Stimulated activated CD4-positive, alpha-beta T cell treated with anti-CD3 and anti-CD28 coated beads, Interleukin-4, amount 100 ng/mL, for 1 hour (primary cell): ENCODE data around the gene AGAP3.

Experiments
- DNase-seq: peaks from one replicate; pipeline ENCODE4 v3.0.0-alpha.2; 2020

Gene AGAP3

DNA sequence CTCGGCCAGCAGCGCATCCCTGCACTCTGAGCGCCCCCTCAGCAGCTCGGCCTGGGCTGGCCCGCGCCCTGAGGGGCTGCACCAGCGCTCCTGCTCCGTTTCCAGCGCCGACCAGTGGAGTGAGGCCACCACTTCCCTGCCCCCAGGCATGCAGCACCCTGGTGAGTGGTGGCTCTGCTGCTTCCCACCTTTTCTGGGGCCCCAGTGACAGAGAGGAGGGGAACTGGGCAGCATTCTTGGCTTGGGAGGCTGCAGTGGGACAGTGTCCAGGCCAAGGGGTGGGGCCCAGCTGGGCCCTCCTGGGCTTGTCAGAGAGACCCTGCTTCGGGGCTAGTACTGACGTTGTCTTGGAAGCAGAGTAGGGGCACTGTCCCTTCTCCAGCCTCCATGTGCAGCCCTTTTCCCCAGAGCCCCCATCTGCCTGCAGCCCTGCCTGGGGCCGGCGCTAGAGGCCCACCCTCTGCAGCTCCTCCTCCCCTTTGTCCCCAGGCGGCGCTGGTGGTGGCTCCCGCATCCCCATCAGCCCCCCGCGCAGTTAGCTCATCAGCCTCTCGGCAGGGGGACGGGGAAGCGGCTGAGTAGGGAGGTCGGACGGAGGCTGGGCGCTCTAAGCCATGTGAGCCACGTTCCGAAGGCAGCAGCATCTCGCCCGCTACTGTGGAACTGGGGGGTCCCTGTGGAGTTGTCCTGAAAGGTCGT lies 52.0 kb downstream of the AGAP3 start:
- no peak for DNase-seq

DNA sequence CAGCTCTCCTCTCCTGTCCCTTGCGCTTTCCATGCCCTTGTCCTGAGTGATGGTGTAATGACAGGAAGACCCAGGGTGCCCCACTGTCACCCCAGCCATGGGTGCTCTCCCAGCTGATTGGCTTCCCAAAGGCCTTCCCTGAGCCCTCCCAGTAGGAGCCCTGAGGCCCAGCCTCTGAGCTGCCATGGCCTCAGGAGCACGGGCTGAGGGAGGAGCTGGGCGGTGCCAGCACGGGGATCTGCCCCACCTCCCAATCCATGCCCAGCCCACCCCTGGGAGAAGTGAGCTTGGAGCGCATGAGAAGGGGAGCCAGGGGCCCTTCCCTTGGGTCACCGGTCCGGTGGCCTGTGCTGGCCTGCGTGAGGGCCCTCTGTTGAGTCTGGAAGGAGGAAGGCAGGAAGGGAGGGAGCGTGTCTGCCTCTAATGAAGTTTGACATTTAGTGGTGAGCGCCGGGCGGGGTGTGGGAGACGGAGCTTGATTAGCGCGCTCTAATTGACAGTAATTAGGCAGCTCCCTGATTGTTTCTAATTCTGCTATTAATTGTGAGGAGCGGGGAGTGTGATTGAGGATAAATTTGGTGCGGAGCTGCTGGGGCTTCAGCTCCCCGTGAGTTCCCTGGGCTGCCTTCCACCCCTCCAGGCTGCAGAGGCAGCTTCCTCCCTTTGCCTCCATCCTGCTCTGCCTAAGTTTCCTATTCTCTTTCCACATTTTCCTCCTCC lies 53.0 kb downstream of the AGAP3 start:
- DNase-seq: no peak

DNA sequence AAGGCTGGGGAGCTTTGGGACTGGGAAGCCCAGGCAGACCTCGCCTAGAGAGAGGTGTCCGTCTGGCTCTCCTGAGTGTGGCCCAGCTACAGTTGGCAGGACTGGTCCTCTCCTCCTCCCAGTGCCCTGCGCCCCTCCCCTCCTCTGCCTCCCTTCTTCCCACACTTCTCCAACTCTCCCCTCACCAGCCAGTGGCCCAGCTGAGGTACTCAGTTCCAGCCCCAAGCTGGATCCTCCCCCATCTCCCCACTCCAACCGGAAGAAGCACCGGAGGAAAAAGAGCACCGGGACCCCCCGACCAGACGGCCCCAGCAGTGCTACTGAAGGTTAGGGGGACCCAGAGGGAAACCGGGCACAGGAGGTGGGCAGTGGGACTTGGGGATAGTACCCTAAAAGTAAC lies 53.5 kb downstream of the AGAP3 start:
- DNase-seq: no peak

DNA sequence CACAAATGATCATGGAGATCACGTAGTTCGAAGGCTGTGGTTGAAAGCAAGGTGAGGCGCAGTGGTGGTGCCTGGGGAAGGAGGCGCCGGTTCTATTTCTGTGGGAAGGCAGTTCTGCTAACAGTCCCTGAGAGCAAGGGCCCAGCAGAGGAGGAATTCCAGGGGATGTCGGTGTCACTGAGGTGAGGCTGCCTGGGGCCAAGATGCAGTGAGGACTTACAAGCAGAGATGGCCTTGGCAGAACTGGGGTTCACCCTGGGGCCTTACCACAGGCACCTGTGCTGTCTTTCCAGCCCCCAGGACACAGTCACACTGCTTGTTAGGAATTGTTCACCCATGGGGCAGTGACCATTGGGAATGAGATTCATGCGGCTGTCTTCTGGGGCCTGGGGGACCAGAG lies 54.6 kb downstream of the AGAP3 start:
- DNase-seq: no peak

DNA sequence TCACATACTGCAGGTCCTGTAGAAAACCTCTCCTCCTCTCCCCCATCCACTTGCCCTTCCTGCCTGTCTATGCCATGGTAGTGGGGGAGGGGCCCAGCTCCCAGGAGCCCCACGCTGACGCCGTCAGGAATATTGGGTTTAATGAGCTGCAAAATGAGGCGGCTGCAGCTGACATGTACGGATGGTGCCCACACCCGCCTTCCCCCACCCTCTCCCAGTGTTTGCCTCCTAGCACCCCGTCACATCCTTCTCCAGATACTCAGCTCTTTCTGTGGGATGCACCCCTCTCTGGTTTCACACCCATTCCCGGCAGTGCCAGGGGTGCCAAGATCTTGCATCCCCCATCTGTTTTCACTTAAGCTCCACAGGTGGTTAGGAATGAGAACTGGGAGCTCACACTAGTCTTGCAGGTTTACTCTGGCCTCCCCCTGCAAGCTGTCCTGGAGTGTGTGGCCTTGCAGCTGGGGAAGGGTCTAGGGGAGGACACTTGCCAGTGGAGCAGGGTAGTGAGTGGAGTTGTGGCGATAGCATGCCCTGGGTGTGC lies 55.1 kb downstream of the AGAP3 start:
- no peak for DNase-seq

DNA sequence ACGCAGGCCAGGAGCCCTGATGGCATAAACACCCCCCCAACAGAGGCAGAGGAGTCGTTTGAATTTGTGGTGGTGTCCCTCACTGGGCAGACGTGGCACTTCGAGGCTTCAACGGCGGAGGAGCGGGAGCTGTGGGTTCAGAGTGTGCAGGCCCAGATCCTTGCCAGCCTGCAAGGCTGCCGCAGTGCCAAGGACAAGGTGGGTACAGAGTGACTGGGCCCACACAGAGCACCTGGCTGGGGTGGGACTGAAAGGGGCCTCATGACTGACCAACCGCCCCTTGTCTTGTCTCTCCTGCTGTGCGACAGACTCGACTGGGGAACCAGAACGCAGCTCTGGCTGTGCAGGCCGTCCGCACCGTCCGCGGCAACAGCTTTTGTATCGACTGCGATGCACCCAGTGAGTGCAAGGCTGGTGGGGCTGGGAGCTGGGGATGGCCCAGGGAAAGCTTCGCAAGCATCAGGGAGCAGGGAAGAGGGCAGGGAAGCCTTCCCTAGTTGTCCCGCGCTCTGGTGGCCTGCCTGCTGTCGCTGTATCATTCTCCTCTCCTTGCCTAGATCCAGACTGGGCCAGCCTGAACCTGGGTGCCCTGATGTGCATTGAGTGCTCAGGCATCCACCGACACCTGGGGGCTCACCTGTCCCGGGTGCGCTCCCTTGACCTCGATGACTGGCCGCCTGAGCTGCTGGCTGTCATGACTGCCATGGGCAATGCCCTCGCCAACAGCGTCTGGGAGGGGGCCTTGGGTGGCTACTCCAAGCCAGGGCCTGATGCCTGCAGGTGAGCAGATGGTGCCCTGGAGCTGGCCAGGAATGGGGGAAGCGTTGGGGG lies 55.8 kb downstream of the AGAP3 start:
- DNase-seq: no peak

DNA sequence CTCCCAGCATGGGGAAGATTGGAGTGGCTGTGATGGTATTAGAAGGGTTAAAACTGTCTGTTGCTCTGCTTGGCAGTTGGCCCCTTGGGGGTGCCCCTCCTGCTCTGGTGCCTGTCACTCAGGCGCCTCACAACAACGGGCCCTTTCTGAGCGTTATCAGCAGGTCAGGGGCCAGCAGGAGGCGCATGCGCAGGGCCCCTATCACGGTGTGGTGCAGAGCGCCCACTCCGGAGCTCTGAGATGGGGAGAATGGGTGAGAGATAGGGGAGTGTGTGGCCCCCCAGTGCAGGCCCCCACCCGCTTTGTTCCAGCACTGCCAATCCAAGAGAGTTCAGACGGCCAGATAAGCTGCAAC lies 56.4 kb downstream of the AGAP3 start:
- no peak for DNase-seq

DNA sequence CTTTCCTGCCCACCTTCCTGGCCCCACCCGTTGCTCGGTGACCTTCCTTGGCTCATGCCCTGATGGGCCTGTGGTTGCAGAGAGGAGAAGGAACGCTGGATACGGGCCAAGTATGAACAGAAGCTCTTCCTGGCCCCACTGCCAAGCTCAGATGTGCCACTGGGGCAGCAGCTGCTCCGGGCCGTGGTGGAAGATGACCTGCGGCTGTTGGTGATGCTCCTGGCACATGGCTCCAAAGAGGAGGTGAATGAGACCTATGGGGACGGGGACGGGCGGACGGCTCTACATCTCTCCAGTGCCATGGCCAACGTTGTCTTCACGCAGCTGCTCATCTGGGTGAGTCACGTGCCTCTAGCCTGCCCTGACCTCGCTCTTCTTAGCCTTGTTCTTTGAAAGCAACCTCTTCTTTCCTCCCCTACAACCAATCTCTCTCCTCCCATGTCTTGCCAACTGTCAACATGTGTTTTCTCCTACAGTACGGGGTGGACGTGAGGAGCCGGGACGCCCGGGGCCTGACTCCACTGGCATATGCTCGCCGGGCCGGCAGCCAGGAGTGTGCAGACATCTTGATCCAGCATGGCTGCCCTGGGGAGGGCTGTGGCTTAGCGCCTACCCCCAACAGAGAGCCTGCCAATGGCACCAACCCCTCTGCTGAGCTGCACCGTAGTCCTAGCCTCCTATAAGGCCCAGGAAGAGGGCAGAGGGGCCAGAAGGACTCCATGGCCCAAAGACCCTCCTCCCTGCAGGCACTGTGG lies 57.2 kb downstream of the AGAP3 start:
- no peak for DNase-seq

DNA sequence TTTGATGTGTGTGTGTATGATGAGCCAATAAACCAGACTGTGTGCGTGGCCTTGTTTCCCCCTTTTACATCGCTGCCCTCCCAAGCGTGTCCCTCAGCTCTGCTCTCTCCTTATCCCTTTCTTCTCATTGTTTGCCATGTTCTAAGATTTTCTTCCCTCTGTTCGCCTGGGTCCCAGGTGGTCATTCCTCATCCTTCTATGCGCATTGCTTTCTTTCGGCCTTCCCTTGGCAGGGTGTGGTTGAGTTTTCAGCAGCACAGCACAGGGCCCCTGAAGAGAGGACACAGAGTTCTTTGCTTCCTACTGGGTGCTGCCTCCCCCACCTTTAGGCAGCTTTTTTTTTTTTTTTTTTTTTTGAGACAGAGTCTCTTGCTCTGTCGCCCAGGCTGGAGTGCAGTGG lies 58.1 kb downstream of the AGAP3 start:
- DNase-seq: no peak

DNA sequence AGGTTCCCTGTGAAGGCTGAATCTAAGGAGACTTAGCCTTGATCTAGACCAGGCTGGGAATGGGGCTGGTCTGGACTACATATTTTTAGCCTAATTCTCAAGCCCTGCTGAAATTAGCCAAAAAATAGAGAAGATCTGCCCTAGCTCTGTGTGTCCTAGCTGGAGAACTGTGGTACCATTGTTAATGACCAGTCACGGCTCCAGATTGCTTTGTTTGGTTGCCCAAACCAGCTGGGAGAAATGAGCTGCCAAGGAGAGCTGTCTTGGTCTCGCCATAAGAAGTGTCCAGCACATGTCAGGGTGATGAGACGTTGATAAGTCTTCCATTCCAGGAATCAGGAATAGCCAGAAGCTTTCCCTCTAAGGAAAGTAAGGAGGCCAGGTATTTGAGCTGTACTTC lies 60.5 kb downstream of the AGAP3 start:
- DNase-seq: no peak

DNA sequence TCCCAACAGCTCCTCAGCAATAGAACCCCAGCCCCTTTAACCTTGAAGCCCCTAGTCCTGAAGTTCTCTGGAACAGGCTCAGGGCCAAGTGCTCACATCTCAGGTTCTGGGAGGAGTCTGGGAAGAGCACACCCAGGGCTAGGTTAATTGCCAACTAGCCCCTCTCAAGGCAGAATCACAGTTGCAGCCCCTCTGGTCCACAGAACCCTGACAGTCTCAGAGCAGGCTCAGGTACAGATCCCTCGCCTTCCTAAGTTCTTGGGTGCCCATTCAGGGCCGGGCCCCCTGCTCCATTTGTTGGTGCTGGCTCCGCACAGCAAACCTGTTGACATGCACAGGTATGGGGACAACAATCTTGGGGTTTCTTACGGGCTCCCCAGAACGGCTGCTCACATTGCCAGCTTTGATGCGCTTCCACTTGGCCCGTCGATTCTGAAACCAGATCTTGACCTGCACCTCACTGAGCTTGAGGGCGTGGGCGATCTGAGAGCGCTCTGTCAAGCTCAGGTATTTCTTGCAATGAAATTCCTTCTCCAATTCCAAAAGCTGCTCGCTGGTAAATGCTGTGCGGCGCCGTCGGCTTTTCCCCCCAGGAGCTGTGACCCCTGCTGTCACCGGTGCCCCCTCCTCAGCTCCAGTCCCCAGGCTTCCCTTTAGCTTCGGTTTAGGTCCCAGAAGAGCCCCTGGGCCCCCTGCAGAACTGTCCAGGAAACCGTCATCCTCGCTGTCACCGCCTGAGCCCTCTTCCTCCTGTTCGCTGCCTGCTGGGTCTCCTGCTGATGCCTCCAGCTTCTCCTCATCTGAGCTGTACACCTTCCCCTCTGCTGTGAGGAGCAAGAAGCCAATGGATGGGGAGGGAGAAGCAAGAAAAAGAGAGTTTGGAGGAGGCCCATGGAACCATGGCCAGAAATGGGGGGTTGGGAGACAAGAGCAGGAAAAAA lies 62.3 kb downstream of the AGAP3 start:
- DNase-seq: no peak

DNA sequence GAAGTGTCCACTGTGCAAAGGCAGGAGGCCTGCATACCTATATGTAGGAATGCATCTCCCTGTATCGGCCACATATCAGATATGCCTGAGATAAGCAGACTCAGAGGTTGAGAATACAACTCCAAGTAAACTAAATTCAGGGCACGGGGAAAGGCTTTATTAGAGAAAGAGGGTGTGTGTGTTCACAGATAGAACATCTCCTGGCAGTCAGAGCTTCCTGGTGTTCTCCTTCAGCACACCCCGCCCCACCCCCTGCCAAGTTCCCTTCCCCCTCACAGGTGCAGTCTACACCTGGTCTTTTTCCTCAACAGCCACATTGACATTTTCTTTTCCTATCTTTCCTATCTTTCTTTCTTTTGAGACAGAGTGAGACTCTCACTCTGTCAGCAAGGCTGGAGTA lies 64.1 kb downstream of the AGAP3 start:
- no peak for DNase-seq

DNA sequence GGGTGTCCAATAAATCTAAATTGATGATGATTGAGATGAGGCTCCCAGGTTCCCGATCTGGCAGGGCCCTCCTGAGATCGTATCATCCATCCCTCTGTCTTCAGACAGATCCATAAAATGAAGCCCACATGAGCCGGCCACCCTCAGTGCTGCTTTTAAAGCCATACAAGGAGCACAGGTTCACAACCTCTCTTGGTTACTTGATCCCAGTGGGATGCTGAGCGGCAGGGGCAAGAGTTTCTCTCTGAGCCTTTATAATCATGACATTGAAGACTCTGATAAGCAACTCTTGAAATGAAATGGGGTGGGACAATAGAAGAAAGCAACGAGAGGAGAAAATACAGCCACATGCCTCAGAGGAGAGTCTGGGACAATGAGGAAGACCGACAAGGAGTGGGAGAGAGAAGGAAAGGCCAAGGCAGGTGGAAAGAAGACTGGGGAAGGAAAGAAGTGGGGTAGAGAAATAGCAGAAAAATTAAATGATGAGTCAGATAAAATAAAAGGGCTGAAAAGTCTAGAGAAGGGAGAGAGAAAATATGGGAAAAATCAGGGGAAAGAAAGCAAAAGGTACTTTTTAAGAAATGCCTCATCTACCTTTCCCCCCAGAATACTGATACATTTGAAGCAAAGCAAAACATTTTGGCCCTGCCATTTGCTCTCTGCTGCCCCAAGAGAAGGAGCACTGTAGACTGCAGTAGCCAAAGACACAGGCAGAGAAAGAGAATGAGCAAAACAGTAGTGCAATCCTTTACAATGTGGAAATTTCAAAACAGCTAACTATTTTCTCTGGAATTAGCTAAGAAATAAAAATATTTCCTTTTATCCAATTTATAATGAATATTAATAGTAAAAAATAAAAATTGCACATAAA lies 66.6 kb downstream of the AGAP3 start:
- DNase-seq: no peak

DNA sequence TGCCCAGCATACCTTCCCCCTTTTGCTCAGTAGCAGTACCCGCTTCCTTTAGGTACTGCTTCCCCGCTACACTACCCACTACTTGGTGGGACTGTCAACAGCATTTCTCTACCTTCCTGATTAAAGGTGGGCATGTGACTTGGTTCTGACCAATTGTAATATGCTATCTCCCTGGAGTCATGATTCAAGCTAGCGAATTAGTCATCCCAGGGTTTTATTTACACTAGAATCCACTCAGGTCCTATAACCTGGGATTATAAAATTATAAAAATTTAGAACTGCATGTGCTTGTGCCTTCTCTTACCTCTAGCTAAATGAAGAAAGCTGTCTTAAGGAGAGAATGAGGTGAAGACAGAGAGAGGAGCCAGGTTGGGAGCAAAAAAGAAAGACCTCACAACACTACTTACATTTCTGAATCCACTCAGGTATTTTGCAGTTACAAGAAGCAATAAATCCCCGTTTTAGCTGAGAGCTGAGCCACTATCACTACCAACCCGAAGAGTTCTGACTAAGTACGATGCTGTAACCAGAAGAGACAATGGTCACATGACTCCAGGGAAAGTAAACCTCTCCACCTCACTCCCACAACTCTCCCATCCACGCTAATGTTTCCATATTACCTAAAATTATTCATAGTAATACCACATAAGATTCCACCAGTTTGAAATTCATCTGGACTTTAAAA lies 71.5 kb downstream of the AGAP3 start:
- DNase-seq: no peak

DNA sequence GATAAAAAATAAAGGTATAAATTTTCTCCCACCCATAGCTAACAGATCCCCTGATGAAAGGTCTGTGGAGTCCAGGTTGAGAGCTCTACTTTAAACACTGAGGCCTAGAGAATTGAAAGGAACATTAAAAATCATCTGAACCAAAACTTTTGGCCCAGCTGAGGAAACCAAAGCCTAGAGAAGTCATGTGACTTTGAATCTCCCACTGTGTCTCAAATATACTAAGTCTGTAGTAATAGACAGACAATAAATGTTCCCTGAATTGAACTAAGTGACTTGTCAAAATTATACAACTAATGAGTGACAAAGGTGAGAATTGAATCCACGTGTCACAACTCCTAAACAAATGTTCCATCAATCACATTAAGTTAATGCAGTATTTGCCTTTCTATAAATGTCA lies 75.5 kb downstream of the AGAP3 start:
- DNase-seq: no peak

DNA sequence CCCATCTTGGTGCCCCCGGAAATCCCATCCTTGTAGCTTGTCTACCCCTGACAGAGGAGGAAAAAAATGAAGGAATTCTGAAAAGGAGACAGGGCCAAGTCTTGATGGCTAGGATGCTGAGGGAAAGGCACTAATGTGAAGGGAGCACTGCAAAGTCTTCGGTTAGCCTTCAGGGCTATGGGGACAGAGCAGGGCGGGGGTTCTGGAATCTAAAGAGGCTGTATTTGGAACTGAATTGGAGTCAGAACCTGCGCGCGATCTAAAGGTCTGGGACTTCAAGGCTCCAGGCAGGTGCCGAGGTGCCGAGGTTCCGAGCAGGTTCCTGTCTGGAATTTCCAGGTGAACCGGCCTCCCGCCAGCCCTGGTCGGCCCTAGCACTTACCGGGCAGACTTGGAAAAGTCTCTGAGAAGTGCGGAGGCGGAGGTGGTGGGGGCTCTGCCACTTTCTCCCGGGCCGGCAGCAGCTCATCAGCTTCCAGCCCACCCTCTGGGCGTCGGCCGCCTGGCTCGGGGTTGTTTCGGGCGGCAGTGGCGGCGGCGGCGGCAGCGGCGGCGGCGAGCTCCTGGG lies 80.4 kb downstream of the AGAP3 start:
- peak; percentile 15 for DNase-seq

DNA sequence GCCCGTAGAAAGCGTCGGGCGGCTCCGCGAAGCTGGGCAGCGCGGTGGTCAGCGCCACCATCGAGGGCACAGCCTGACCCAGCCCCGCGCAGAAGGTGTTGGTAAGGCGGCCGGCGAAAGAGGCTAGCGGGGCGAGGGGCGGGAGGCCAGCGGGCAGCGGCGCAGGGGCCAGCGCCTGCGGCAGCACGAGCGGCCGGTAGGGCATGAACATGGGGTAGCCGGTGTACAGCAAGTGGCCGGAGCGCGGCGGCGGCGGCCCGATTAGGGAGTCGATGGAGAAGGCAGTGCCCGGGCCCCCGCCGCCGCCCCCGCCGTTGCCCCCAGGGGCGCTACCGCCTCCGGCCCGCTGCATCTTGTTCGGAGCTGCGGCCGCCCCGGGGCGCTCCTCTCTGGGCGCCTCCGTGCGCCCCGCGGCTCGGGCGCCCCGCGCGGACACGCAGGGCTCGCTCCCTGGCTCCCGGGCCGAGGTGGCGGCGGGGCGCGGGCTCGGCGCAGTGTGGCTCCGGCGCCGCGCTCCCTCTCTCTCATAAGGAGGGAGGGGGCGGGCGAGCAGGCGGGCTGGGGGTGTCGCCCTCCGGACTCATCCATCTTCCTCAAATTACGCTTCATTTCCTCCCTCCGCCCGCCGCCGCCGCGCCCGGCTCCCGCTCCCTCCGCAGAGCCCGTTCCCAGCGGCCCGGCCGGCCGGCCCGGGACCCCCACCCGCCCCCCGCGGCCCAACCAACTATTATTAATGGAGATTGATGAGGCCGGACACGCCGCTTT lies 81.1 kb downstream of the AGAP3 start, which contains the start of gene GBX1:
Gene GBX1 (minus strand): TSS at position 498 of the 765 bp plus-strand sequence. CDS start 146 bp downstream, at position 352.
- peak; percentile 13 for DNase-seq

DNA sequence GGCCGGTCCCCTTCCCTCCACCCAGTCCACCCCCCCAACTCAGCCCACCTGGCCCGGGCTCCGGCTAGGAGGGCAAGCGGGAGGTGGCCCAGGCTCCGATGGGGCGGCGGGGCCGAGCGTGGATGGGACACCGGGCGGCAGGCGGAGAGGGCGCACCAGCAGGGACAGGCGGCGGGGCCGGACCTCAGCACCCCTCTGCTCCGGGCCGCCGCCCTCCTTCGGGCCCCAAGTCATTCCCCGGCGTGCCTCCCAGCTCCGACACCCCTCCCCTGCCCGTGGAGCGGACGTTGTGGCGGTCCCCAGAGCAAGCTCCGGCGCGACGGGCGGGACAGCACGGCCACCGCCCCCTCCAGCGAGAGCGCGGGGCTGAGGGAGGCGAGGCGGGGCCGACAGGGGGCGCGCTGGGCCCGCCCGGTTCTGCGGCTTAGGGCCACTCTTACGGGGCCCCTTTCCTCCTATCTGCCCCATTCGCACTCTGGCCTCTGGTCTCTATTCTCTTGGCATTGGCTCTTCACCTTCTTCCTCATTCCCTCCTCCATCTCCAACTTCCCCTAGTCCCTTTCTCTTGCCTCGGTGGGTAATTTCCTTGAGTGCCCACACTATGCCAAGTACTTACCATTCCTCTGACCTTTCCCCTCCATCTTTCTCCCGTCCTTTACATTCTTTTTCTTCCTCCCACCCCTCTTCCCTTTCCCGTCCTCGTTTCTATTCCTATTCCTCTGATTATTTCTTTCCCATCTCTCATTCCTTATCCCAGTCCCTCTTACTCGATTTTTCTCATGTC lies 81.9 kb downstream of the AGAP3 start:
- DNase-seq: peak; percentile 69
